HepG2 (cell line): ENCODE measurements around the gene MISFA.

ENCODE experiments used
- EZH2 ChIP-seq: conservative IDR thresholded peaks from 2 replicates; pipeline ENCODE4 v1.6.1; 2012; ENCODE audit warnings: mild to moderate bottlenecking, low read depth, low read length, moderate library complexity
- POLR2A ChIP-seq, 2 experiments: IDR thresholded peaks; 2 replicates each; pipeline ENCODE4 v1.6.1; 2011; ENCODE audit warnings: low read depth in 2 of 2, low read length in 2 of 2, mild to moderate bottlenecking in 1 of 2, moderate library complexity in 1 of 2; ENCODE audit not compliant: insufficient read depth in 1 of 2
- U2AF1 ChIP-seq: fragments of 200-400 bp; formaldehyde crosslinking; optimal IDR thresholded peaks from 2 replicates; pipeline ENCODE3; 2017; ENCODE audit warnings: mild to moderate bottlenecking, low read depth, low read length
- ZFP41 ChIP-seq: sonication (generic); formaldehyde crosslinking; IDR thresholded peaks from 2 replicates; pipeline ENCODE4 v1.4.0; 2020; ENCODE audit warnings: mild to moderate bottlenecking, missing genetic modification reagents, borderline replicate concordance
- TF ChIP-seq, protein P1 (sequence below): sonication (generic); formaldehyde crosslinking; IDR thresholded peaks from 2 replicates; pipeline ENCODE4 v1.5.0; 2020; ENCODE audit warnings: mild to moderate bottlenecking, missing genetic modification reagents, moderate library complexity

DNA sequence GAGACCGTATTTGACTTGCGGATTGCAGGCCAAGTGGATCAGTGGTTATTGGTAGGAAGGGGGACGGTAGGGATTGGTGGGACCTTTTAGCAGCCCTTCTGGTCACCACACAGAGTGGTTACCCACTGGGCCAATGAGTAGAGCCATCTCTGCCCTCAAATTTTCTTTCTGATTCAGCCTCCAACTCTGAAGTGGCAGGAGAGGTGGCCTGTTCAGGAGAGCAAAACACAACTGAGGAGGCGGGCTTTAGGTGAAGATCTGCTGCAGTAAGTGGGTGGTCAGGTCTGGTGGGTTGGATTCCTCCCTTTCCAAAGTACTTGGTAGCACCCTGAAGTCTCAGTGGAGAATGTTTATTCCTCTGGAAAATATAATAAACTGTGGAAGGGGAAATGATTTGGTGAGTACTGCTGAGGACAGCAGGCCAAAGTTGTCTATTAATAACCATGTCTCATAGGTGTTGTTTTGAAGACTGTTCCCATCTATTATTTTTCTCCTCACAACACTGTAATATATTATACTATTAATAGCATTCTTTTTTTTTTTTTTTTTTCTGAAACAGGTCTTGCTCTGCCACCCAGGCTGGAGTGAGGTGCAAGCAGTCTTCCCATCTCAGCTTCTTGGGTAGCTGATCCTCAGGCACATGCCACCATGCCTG, 1.5 kb downstream of the MISFA start:
- TF ChIP-seq POLR2A (IDR thresholded peaks at IDR 0.05; ENCODE audit: insufficient read depth in 1 of 2, low read depth in 2 of 2, low read length in 2 of 2): no peak
- TF ChIP-seq EZH2: no peak
- no peak for TF ChIP-seq U2AF1
- TF ChIP-seq ZFP41 (CRISPR knock-in tag): no peak
- TF ChIP-seq, protein P1, sequence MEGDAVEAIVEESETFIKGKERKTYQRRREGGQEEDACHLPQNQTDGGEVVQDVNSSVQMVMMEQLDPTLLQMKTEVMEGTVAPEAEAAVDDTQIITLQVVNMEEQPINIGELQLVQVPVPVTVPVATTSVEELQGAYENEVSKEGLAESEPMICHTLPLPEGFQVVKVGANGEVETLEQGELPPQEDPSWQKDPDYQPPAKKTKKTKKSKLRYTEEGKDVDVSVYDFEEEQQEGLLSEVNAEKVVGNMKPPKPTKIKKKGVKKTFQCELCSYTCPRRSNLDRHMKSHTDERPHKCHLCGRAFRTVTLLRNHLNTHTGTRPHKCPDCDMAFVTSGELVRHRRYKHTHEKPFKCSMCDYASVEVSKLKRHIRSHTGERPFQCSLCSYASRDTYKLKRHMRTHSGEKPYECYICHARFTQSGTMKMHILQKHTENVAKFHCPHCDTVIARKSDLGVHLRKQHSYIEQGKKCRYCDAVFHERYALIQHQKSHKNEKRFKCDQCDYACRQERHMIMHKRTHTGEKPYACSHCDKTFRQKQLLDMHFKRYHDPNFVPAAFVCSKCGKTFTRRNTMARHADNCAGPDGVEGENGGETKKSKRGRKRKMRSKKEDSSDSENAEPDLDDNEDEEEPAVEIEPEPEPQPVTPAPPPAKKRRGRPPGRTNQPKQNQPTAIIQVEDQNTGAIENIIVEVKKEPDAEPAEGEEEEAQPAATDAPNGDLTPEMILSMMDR (CRISPR knock-in tag): no peak
